GM18858 (cell line): ENCODE data around the gene ATP11A.

ENCODE experiments used
- ATAC-seq: cut with Tn5 transposase; IDR thresholded peaks from one replicate; pipeline ENCODE4 v1.9.1; 2021; ENCODE audit not compliant: unreplicated experiment

ATP11A gene

DNA sequence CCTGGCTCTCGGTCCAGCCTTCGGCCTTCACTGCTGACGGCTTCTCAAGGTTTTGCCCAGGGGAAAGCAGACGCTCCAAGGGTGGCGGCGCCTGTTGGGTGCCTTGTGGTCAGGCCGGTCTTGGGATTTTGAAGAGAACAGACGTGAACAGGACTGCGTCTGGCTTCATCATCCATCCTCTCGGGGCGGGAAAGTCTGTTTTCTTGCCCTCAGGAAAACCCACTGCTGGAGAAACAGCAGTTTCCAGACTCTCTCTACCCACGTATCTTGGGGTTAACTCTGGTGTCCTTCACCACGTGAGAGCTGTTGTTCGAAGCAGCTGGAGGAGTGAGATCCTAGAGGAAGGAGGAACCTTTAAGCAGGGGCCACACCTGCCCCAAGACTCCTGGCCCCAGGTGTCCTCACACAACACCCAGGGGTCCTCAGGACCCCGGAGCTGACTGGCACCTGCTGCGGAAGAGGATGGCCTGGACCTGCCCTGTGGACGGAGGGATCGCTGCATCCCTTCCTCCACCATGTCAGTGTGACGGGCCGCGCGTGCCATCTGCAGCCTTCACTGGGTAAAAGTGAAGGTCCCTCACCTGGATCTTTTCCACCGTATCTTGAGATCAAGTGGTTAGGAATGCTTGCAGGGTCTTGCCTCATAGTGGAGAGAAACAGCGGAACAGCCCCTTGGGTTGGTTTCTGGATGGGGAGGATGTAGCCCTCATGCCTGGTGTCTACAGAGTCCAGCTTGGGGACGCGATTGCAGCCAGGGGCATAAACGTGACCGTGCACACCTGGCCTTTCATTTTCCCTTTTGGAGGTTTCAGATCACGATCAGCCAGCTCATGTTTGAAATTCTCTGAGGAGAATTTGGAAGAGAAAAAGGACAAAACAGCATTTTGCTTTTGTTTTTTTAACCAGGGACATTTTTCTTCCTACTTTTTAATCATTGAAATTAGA lies 209.7 kb downstream of the ATP11A start:
- no peak for ATAC-seq

GRCh38 chr13:112900226-112900600 lies 210.4 kb downstream of the ATP11A start:
- ATAC-seq = no peak

DNA sequence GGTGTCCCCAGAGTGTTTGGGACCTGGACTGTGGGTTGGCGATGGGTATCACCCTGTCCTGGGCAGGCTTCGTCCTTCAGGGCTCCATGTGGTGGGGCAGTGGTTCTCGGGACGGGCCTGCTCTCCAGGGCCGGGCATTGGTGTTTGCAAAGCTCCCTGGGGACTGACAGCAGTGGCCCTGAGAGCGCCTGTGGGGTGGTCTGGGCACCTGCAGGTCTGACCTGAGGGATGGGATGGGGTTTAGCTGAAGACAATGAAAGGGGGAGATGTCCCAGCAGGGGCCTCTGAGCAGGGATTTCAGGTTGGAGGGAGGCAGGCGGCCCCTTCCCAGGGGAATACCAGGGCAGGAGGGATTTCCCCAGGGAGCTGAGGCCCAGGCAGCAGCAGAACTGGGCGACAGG lies 210.9 kb downstream of the ATP11A start:
- no peak for ATAC-seq

- no peak for ATAC-seq
Measured at GRCh38 chr13:112902101-112902651, 212.3 kb downstream of the ATP11A start.

DNA sequence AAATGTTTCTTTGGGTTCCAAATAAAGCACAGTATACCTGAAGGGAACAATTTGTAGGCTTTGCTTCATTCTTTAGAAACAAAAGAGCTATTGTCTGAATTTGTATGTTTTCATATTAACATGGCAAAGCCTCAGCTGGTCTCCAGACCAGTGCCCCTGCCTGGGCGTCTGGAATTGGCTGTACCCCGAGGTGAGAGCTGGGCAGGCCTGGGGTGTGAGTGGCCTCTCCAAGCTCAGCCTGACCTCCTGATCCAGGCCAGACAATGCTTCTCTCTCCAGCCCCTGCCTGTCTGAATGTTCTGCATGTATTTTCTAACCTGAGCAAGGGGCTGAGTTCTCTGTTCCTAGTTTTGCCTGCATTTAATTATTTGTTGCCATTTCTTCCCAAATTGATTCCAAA lies 212.8 kb downstream of the ATP11A start:
- ATAC-seq = no peak

DNA sequence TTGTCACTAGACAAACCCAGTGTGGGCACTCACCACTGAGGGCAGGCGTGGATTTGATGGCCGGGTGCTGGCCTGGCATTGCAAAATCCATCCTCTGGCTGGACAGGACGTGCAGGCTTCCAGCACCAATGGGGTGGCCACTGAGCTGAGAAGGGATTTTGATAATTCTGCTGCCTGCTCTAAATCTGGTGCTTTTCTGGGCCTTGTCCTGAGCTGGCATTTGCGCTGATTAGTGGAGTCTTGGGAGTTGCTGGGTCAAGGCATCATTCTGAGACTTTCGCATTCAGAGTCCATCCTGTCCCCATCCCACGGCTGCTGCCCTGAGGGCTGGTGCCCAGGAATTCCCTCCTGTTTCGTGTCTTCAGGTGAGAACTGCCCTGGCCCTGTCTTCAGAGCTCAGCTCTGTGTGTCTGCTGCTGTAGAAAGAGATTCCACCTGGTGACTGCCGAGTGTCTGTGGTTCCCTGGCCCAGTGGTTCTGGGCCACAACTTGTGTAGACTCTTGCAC lies 213.3 kb downstream of the ATP11A start:
- ATAC-seq = no peak

- no peak for ATAC-seq
Measured at GRCh38 chr13:112903606-112904195, 213.9 kb downstream of the ATP11A start.

GRCh38 chr13:112904436-112904960 lies 214.7 kb downstream of the ATP11A start:
- no peak for ATAC-seq

GRCh38 chr13:112905086-112905485 lies 215.2 kb downstream of the ATP11A start:
- no peak for ATAC-seq

GRCh38 chr13:112905619-112905989 lies 215.8 kb downstream of the ATP11A start:
- ATAC-seq = no peak

GRCh38 chr13:112905990-112906641 lies 216.3 kb downstream of the ATP11A start:
- no peak for ATAC-seq

DNA sequence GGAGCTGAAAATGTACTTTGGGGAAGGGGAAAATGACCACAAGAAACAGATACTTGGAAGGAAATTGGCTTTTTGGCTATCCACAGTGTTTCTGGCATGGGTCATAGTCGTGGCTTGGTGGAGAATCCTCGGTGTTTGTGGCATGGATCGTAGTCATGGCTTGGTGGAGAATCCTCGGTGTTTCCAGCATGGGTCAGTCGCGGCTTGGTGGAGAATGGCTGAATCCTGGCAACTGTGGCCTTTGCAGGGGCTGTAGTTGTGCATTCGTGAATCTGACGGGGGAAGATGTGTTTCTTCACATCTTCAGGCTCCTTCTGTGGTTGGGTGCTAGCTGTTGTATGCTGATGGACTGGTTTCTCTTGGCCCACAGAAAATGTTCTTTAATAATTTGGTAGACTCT lies 217.4 kb downstream of the ATP11A start:
- ATAC-seq = no peak

- ATAC-seq = no peak
Measured at GRCh38 chr13:112907871-112908331, 218.1 kb downstream of the ATP11A start.

DNA sequence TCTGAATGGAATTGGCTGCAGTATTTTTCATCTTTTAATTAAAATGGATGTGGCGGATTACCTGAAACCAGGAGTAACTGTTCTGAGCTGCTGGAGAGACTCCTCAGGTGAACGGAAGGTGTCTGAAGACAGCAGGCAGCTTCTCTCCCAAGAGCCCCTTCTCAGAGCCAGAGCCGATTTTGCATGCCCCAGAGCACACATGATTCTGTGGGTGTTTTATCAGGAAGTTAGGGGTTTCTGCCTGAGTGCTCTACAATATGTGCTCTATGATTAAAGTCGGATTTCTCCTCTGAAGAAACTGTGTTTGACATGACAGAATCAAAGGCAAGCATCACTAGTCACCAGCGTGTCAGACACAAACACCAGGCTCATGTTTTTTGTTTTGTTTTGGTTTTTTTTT lies 218.5 kb downstream of the ATP11A start:
- no peak for ATAC-seq

GRCh38 chr13:112910016-112910415 lies 220.2 kb downstream of the ATP11A start:
- no peak for ATAC-seq

DNA sequence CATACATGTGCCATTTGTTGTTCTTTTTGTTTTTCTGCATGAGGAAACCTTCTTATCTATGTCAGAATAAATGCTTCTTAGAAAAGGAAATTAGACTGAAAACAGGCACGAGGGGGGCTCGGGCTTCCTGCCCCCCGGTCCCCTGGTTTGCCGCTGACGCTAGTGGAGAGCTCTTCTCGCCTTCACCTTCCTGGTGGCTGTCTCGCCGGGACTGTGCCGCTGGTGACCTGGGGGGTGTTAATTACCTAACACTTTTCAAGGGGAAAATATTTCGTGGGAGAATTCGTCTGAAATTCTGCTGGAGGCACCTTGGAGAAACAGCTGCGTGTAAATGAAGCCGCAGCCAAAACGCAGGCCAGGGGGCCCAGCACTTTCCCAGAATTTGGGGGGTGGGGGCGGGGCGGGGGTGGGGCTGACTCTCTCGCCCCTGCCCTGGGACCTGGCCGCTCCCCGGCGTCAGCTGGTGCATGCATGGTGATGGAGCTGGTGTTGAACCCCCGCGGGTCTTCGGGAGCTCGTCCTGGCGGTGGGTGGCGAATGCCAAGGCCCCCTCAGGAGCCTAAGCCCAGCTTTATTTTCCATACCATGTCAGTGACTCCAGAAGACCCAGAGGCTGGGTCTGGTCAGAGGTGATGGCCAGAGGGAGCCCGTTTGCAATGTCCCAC lies 220.9 kb downstream of the ATP11A start:
- ATAC-seq = no peak

DNA sequence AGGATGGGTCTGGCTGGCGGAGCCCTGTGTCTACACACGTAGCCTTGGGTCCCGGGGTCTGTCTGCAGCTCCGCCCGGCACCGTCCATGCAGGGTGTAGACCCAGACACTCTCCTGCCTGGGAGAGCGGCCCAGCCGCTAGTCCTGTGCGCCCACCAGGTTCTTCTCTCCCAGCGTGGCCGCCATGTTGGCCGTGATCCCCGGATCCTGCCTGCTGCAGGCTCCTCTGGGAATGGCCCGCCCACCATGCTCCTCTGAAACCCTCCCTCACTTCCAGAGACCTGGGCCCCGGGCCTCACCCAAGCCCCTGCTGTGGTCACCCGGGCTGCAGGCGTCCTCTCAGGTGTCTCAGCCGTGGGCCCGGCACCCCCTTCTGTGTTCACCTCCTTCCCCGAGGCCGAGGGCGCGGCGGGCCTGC lies 221.5 kb downstream of the ATP11A start:
- no peak for ATAC-seq

GRCh38 chr13:112911883-112912282 lies 222.0 kb downstream of the ATP11A start:
- ATAC-seq = no peak

GRCh38 chr13:112912726-112913440 lies 223.0 kb downstream of the ATP11A start:
- ATAC-seq = no peak

DNA sequence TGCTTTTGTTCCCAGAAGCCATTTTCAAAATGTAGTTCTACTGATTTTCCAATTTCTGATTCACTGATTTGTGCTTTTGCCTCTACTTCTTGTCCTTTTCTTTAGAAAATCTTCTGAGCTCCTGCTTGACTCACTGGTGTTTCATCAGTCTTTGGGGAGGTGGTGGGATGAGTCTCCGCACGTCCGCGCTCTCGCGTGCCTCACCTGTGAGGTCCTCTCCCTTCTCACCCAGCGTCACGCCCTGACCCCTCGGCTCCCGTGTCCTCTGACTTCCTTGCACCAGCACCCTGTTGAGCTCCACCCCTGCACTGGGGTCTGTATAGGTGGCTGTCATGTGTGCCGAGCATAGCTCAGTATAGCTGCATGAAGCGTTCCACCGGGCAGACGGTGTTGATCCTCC lies 226.5 kb downstream of the ATP11A start:
- ATAC-seq = no peak
